Trophoblast cell (in vitro differentiated cells and primary cell): ENCODE measurements around the gene PRSS21.

ENCODE experiments used
- DNase-seq, 2 donors: peaks; one replicate each; pipeline ENCODE4 v3.0.0-alpha.2; 2016
- H2AFZ ChIP-seq: 2 replicates; pipeline ENCODE4 v1.6.1; 2013; ENCODE audit warnings: low read length, moderate library complexity, mild to moderate bottlenecking; ENCODE audit not compliant: insufficient read depth, poor library complexity
- H2AK5ac ChIP-seq: 2 replicates; pipeline ENCODE4 v1.6.1; 2013; ENCODE audit warnings: mild to moderate bottlenecking, low read length
- H2BK120ac ChIP-seq: 2 replicates; pipeline ENCODE4 v1.6.1; 2013; ENCODE audit warnings: low read length, mild to moderate bottlenecking, moderate library complexity; ENCODE audit not compliant: insufficient read depth, poor library complexity
- H2BK12ac ChIP-seq: 2 replicates; pipeline ENCODE4 v1.6.1; 2013; ENCODE audit warnings: mild to moderate bottlenecking, low read length, moderate library complexity
- H2BK5ac ChIP-seq: 2 replicates; pipeline ENCODE4 v1.6.1; 2013; ENCODE audit warnings: low read length, low read depth, moderate library complexity, mild to moderate bottlenecking; ENCODE audit not compliant: poor library complexity
- H3K14ac ChIP-seq: 2 replicates; pipeline ENCODE4 v1.6.1; 2013; ENCODE audit warnings: mild to moderate bottlenecking, low read length
- H3K18ac ChIP-seq: 2 replicates; pipeline ENCODE4 v1.6.1; 2013; ENCODE audit warnings: mild to moderate bottlenecking, low read length
- H3K23ac ChIP-seq: 2 replicates; pipeline ENCODE4 v1.6.1; 2013; ENCODE audit warnings: low read length
- H3K27ac ChIP-seq: 2 replicates; pipeline ENCODE4 v1.5.1; 2013; ENCODE audit warnings: low read depth, mild to moderate bottlenecking, inconsistent platforms, low read length, moderate library complexity
- H3K27me3 ChIP-seq: 2 replicates; pipeline ENCODE4 v1.6.1; 2013; ENCODE audit warnings: inconsistent platforms, mild to moderate bottlenecking, low read length, moderate library complexity; ENCODE audit not compliant: insufficient read depth
- H3K36me3 ChIP-seq, 2 experiments: 1 replicate in 1 of 2; 2 replicates in 1 of 2; pipeline ENCODE4 v1.6.1; 2013; ENCODE audit warnings: low read length in 2 of 2, mild to moderate bottlenecking in 2 of 2, moderate library complexity in 1 of 2; ENCODE audit not compliant: insufficient read depth in 2 of 2, control insufficient read depth in 1 of 2
- H3K4ac ChIP-seq: 2 replicates; pipeline ENCODE4 v1.6.1; 2013; ENCODE audit warnings: low read depth, mild to moderate bottlenecking, low read length, moderate library complexity
- H3K4me1 ChIP-seq, 2 experiments: 1 replicate in 1 of 2; 2 replicates in 1 of 2; pipeline ENCODE4 v1.6.1; 2013; ENCODE audit warnings: low read length in 2 of 2, mild to moderate bottlenecking in 2 of 2, moderate library complexity in 1 of 2; ENCODE audit not compliant: insufficient read depth in 2 of 2, control insufficient read depth in 1 of 2
- H3K4me2 ChIP-seq: 2 replicates; pipeline ENCODE4 v1.6.1; 2013; ENCODE audit warnings: inconsistent platforms, mild to moderate bottlenecking, low read length, moderate library complexity
- H3K4me3 ChIP-seq: 2 replicates; pipeline ENCODE4 v1.5.1; 2013; ENCODE audit warnings: mild to moderate bottlenecking, low read depth, low read length, inconsistent platforms
- H3K79me1 ChIP-seq: one replicate; pipeline ENCODE4 v1.6.1; 2013; ENCODE audit warnings: low read length
- H3K79me2 ChIP-seq: 2 replicates; pipeline ENCODE4 v1.6.1; 2013; ENCODE audit warnings: low read length, mild to moderate bottlenecking; ENCODE audit not compliant: control insufficient read depth, insufficient read depth, poor library complexity
- H3K9ac ChIP-seq: 2 replicates; pipeline ENCODE4 v1.6.1; 2013; ENCODE audit warnings: mild to moderate bottlenecking, low read length
- H3K9me3 ChIP-seq: 2 replicates; pipeline ENCODE4 v1.6.1; 2013; ENCODE audit warnings: low read depth, mild to moderate bottlenecking, control low read depth, inconsistent platforms, low read length; ENCODE audit not compliant: insufficient read depth
- H4K12ac ChIP-seq: 2 replicates; pipeline ENCODE4 v1.6.1; 2013; ENCODE audit warnings: low read depth, mild to moderate bottlenecking, low read length, moderate library complexity
- H4K8ac ChIP-seq: 2 replicates; pipeline ENCODE4 v1.6.1; 2013; ENCODE audit warnings: low read depth, mild to moderate bottlenecking, low read length, moderate library complexity
- H4K91ac ChIP-seq: one replicate; pipeline ENCODE4 v1.6.1; 2013; ENCODE audit warnings: low read depth, mild to moderate bottlenecking, low read length, moderate library complexity
- WGBS: extraction: QIAGEN DNeasy Blood & Tissue Kit; methylation state at CpG from one replicate; pipeline ENCODE4 v1.1.7; 2013; ENCODE audit warnings: missing lambda C conversion rate; ENCODE audit not compliant: insufficient read length, insufficient coverage; ENCODE audit errors: extremely low coverage; 5-methylcytosine and 5-hydroxymethylcytosine counted together

The PRSS21 gene

DNA sequence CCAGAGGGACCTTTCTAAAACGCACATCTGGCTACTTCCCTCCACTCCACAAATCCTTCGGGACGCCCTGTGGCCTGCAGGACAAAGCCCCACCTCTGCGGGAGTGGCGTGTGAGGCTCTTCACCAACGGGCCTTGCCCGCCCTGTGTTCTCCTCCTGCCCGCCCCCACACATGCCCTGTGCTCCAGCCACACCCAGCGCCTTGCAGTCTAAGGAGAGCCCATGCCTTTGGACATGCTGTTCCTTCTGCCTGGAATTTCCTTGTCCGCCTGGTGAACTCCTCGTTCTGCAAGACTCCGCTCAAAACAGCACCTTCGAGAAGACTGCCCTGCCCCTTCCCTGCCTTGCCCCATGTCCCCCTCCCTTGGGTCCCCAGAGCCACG, 47.4 kb upstream of the PRSS21 start:
- H3K4ac ChIP-seq, result no peak overlapping the region
- no peak for DNase-seq
- H3K36me3 ChIP-seq, result peaks cover 91 to 95% of the 10 kb centered on the region in 2 experiments
- no peak overlapping the region for H3K18ac ChIP-seq
- H2BK12ac ChIP-seq, result no peak overlapping the region
- H3K4me2 ChIP-seq, result no peak overlapping the region
- no peaks in the 10 kb centered on the region for H3K79me2 ChIP-seq
- no peak overlapping the region for H3K4me3 ChIP-seq
- peaks cover 5% of the 10 kb centered on the region for H3K9me3 ChIP-seq
- no peaks in the 10 kb centered on the region for H3K79me1 ChIP-seq
- H2BK5ac ChIP-seq, result no peak overlapping the region
- H2AK5ac ChIP-seq, result no peak overlapping the region
- H4K8ac ChIP-seq, result no peak overlapping the region
- no peak overlapping the region for H3K14ac ChIP-seq
- no peak overlapping the region for H3K9ac ChIP-seq
- H4K91ac ChIP-seq, result no peak overlapping the region
- no peak overlapping the region for H3K23ac ChIP-seq
- no peaks in the 10 kb centered on the region for H3K4me1 ChIP-seq
- no CpG with 5 or more reads among the region's 14 CpGs for WGBS
- no peak overlapping the region for H4K12ac ChIP-seq
- H2AFZ ChIP-seq, result no peak overlapping the region
- no peak overlapping the region for H3K27ac ChIP-seq
- H2BK120ac ChIP-seq, result no peak overlapping the region
- no peaks in the 10 kb centered on the region for H3K27me3 ChIP-seq

DNA sequence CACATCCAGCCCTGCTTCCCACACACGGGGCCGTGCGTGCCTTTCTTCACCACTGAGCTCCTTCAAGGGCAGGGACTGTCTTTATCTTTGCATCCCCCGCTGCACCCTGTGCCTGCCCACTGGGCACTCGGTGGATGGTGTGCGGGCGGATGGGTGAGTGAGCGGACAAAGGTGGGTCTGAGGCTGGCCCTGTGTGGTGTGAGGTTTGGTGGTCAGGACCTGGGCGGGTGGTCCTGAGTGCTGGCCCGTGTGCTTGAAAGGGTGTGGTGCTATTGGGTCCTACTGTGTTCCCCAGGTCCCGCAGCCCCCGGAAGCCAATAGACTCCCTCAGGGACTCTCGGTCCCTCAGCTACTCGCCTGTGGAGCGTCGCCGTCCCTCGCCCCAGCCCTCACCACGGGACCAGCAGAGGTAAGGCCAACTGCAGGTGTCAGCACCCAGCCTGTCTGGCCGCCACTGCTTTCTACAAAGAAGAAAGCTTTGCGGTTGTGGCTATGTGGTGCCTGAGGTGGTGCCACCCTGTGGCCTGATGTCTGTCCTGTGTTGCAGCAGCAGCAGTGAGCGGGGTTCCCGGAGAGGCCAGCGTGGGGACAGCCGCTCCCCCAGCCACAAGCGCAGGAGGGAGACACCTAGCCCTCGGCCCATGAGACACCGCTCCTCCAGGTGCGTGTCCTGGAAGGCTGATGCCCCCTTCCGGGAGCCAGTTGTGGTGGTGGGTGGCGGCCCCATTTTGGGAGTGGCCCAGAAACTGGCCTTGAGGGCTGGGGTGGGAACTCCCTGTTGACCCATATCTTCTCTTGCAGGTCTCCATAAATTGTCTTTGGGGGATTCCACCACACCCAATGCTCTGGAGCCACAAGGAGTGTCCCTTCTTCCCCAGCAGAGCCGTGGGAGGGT, 46.7 kb upstream of the PRSS21 start:
- H3K36me3 ChIP-seq, result peaks cover 90 to 94% of the 10 kb centered on the region in 2 experiments
- no peak overlapping the region for H2BK120ac ChIP-seq
- WGBS, result no CpG with 5 or more reads among the region's 32 CpGs
- H3K14ac ChIP-seq, result no peak overlapping the region
- H3K4me3 ChIP-seq, result no peak overlapping the region
- H3K79me1 ChIP-seq, result no peaks in the 10 kb centered on the region
- no peak overlapping the region for H2AFZ ChIP-seq
- no peak overlapping the region for H3K9ac ChIP-seq
- H3K27ac ChIP-seq, result no peak overlapping the region
- no peak overlapping the region for H3K23ac ChIP-seq
- peak overlapping the region; percentile 36 for H4K12ac ChIP-seq
- no peak overlapping the region for H4K8ac ChIP-seq
- H2AK5ac ChIP-seq, result no peak overlapping the region
- peaks cover 5% of the 10 kb centered on the region for H3K9me3 ChIP-seq
- H3K4me1 ChIP-seq, result no peaks in the 10 kb centered on the region
- no peak overlapping the region for H2BK12ac ChIP-seq
- DNase-seq, result no peak
- no peak overlapping the region for H3K4ac ChIP-seq
- H3K18ac ChIP-seq, result no peak overlapping the region
- no peak overlapping the region for H2BK5ac ChIP-seq
- no peaks in the 10 kb centered on the region for H3K27me3 ChIP-seq
- no peak overlapping the region for H4K91ac ChIP-seq
- no peak overlapping the region for H3K4me2 ChIP-seq
- no peaks in the 10 kb centered on the region for H3K79me2 ChIP-seq

- Histone ChIP-seq H4K8ac (no peak overlapping the region), H2BK120ac (no peak overlapping the region), H3K9me3 (peaks cover 2% of the 10 kb centered on the region), H3K4me3 (no peak overlapping the region), H3K23ac (no peak overlapping the region), H3K4ac (no peak overlapping the region), H4K12ac (no peak overlapping the region), H4K91ac (no peak overlapping the region), H3K79me2 (peaks cover 4% of the 10 kb centered on the region), H3K4me1 (peaks cover 0 to 6% of the 10 kb centered on the region in 2 experiments), H3K36me3 (peaks cover 77 to 82% of the 10 kb centered on the region in 2 experiments), H3K4me2 (no peak overlapping the region), H3K79me1 (peaks cover under 1% of the 10 kb centered on the region), H3K27ac (no peak overlapping the region), H3K14ac (no peak overlapping the region), H2BK12ac (no peak overlapping the region), H3K18ac (no peak overlapping the region), H3K27me3 (no peaks in the 10 kb centered on the region), H2BK5ac (no peak overlapping the region), H3K9ac (no peak overlapping the region), H2AK5ac (no peak overlapping the region), H2AFZ (no peak overlapping the region)
- peak in 1 of 2 donors; percentile 17 for DNase-seq
- no CpG with 5 or more reads among the region's 18 CpGs for WGBS
Observed at GRCh38 chr16:2771496-2772402, 45.3 kb upstream of the PRSS21 start.

- no CpG with 5 or more reads among the region's 12 CpGs for WGBS
- no peak overlapping the region for H3K4me2 ChIP-seq
- no peak overlapping the region for H3K14ac ChIP-seq
- no peak overlapping the region for H2AK5ac ChIP-seq
- peaks cover 12% of the 10 kb centered on the region for H3K79me1 ChIP-seq
- H4K91ac ChIP-seq, result no peak overlapping the region
- no peak overlapping the region for H3K18ac ChIP-seq
- no peak overlapping the region for H3K23ac ChIP-seq
- no peak overlapping the region for H4K12ac ChIP-seq
- peaks cover 14% of the 10 kb centered on the region for H3K79me2 ChIP-seq
- no peak overlapping the region for H4K8ac ChIP-seq
- peaks cover 2% of the 10 kb centered on the region for H3K9me3 ChIP-seq
- no peak for DNase-seq
- peaks cover 0 to 11% of the 10 kb centered on the region in 2 experiments for H3K4me1 ChIP-seq
- H3K9ac ChIP-seq, result no peak overlapping the region
- H2BK5ac ChIP-seq, result no peak overlapping the region
- no peaks in the 10 kb centered on the region for H3K27me3 ChIP-seq
- no peak overlapping the region for H3K4ac ChIP-seq
- H2BK120ac ChIP-seq, result no peak overlapping the region
- H3K4me3 ChIP-seq, result no peak overlapping the region
- H3K27ac ChIP-seq, result no peak overlapping the region
- H3K36me3 ChIP-seq, result peaks cover 61 to 65% of the 10 kb centered on the region in 2 experiments
- H2BK12ac ChIP-seq, result no peak overlapping the region
- H2AFZ ChIP-seq, result no peak overlapping the region
Observed at GRCh38 chr16:2773188-2773968, 43.7 kb upstream of the PRSS21 start.
